RWPE2 (cell line): ENCODE results near the gene TAPT1.

Experiments used
- ATAC-seq: fragments of 200-7000 bp; cut with Tn5 transposase; 3 replicates; pipeline ENCODE4 v1.9.1; 2021; ENCODE audit warnings: low read depth
- DNase-seq: peaks from one replicate; pipeline ENCODE4 v3.0.0-alpha.2; 2020; ENCODE audit warnings: low spot score
- H3K27ac ChIP-seq: fragments of 450-650 bp; 2 replicates; pipeline ENCODE4 v1.5.1; 2017; ENCODE audit warnings: mild to moderate bottlenecking; ENCODE audit not compliant: poor library complexity, severe bottlenecking
- H3K27me3 ChIP-seq: fragments of 250-450 bp; sonication (Bioruptor Pico); 2 replicates; pipeline ENCODE4 v1.5.1; 2021; ENCODE audit warnings: mild to moderate bottlenecking, moderate library complexity; ENCODE audit not compliant: insufficient read depth, poor library complexity, severe bottlenecking
- H3K36me3 ChIP-seq: fragments of 250-450 bp; sonication (Bioruptor Pico); 2 replicates; pipeline ENCODE4 v1.5.1; 2020; ENCODE audit warnings: low read depth, mild to moderate bottlenecking, moderate library complexity
- H3K4me1 ChIP-seq: fragments of 250-450 bp; sonication (Bioruptor Pico); 2 replicates; pipeline ENCODE4 v1.5.1; 2021; ENCODE audit warnings: mild to moderate bottlenecking, moderate library complexity; ENCODE audit not compliant: insufficient read depth, poor library complexity, severe bottlenecking
- H3K4me3 ChIP-seq: fragments of 250-450 bp; sonication (Bioruptor Pico); 2 replicates; pipeline ENCODE4 v1.5.1; 2021; ENCODE audit warnings: mild to moderate bottlenecking, moderate library complexity; ENCODE audit not compliant: severe bottlenecking
- H3K9me3 ChIP-seq: fragments of 250-450 bp; sonication (Bioruptor Pico); 2 replicates; pipeline ENCODE4 v1.5.1; 2021; ENCODE audit warnings: mild to moderate bottlenecking, moderate library complexity; ENCODE audit not compliant: severe bottlenecking
- CTCF ChIP-seq: fragments of 450-650 bp; IDR thresholded peaks from one replicate; pipeline ENCODE4 v1.5.1; 2017; ENCODE audit warnings: mild to moderate bottlenecking, moderate library complexity; ENCODE audit not compliant: poor library complexity, severe bottlenecking

TAPT1 gene

GRCh38 chr4:16122308-16122711, 104.0 kb downstream of the TAPT1 start:
- H3K27me3 ChIP-seq = no peaks in the 10 kb centered on the region
- H3K4me1 ChIP-seq = no peaks in the 10 kb centered on the region
- H3K4me3 ChIP-seq = no peak overlapping the region
- TF ChIP-seq CTCF = no peak
- DNase-seq (no peak), ATAC-seq (no peak)
- H3K9me3 ChIP-seq = no peaks in the 10 kb centered on the region
- H3K36me3 ChIP-seq = no peaks in the 10 kb centered on the region
- no peak overlapping the region for H3K27ac ChIP-seq

GRCh38 chr4:16120720-16121119, 105.6 kb downstream of the TAPT1 start:
- ATAC-seq (no peak), DNase-seq (no peak)
- no peak overlapping the region for H3K4me3 ChIP-seq

GRCh38 chr4:16119981-16120380, 106.3 kb downstream of the TAPT1 start:
- ATAC-seq (no peak), DNase-seq (no peak)
- TF ChIP-seq CTCF = no peak
- Histone ChIP-seq H3K4me1 (no peaks in the 10 kb centered on the region), H3K4me3 (no peak overlapping the region), H3K9me3 (no peaks in the 10 kb centered on the region), H3K27me3 (no peaks in the 10 kb centered on the region), H3K27ac (no peak overlapping the region), H3K36me3 (no peaks in the 10 kb centered on the region)

More at GRCh38 chr4:16120720-16121119, 105.6 kb downstream of the TAPT1 start:
- Histone ChIP-seq H3K4me1 (no peaks in the 10 kb centered on the region), H3K27me3 (no peaks in the 10 kb centered on the region), H3K27ac (no peak overlapping the region), H3K9me3 (no peaks in the 10 kb centered on the region), H3K36me3 (no peaks in the 10 kb centered on the region)
- no peak for TF ChIP-seq CTCF

- Histone ChIP-seq H3K4me3 (no peak overlapping the region), H3K27me3 (no peaks in the 10 kb centered on the region), H3K27ac (no peak overlapping the region), H3K4me1 (no peaks in the 10 kb centered on the region), H3K36me3 (no peaks in the 10 kb centered on the region), H3K9me3 (no peaks in the 10 kb centered on the region)
- ATAC-seq (no peak), DNase-seq (no peak)
- TF ChIP-seq CTCF = no peak
These were observed 108.2 kb downstream of the TAPT1 start for GRCh38 chr4:16118090-16118489.

- ATAC-seq = no peak
- no peak overlapping the region for H3K27ac ChIP-seq
- H3K27me3 ChIP-seq = no peaks in the 10 kb centered on the region
- TF ChIP-seq CTCF = no peak
- no peak overlapping the region for H3K4me3 ChIP-seq
- no peaks in the 10 kb centered on the region for H3K9me3 ChIP-seq
- no peak for DNase-seq
- no peaks in the 10 kb centered on the region for H3K36me3 ChIP-seq
- H3K4me1 ChIP-seq = no peaks in the 10 kb centered on the region
These were observed 109.1 kb downstream of the TAPT1 start for GRCh38 chr4:16117164-16117563.
